Osteocyte (in vitro differentiated cells): ENCODE measurements around the gene TRMT10C. TPM values are rescaled to one million over a fixed set of nuclear protein-coding genes. Genes with fewer than 3 reads are reported as not detected.

Experiments
- DNase-seq: peaks from one replicate; pipeline ENCODE4 v3.0.0; 2021; ENCODE audit warnings: mixed read lengths; ENCODE audit not compliant: unreplicated experiment; ENCODE audit errors: extremely low spot score
- H3K27ac Mint-ChIP-seq: one replicate; pipeline ENCODE4 v1.8.0; 2021; ENCODE audit warnings: mild to moderate bottlenecking, mixed read lengths; ENCODE audit not compliant: unreplicated experiment
- H3K27me3 Mint-ChIP-seq: one replicate; pipeline ENCODE4 v1.8.0; 2021; ENCODE audit warnings: mixed read lengths; ENCODE audit not compliant: unreplicated experiment
- H3K36me3 Mint-ChIP-seq: one replicate; pipeline ENCODE4 v1.8.0; 2021; ENCODE audit warnings: mixed read lengths; ENCODE audit not compliant: unreplicated experiment
- H3K4me1 Mint-ChIP-seq: one replicate; pipeline ENCODE4 v1.8.0; 2021; ENCODE audit warnings: mixed read lengths; ENCODE audit not compliant: unreplicated experiment
- H3K4me3 Mint-ChIP-seq: one replicate; pipeline ENCODE4 v1.8.0; 2021; ENCODE audit warnings: mild to moderate bottlenecking, moderate library complexity, mixed read lengths; ENCODE audit not compliant: unreplicated experiment
- H3K9me3 Mint-ChIP-seq: one replicate; pipeline ENCODE4 v1.8.0; 2021; ENCODE audit warnings: mixed read lengths; ENCODE audit not compliant: unreplicated experiment
- long read RNA-seq: library from polyadenylated mRNA; unstranded; transcript quantifications from one replicate; pipeline ENCODE4 v2.0.0, GENCODE V29; 2021
- total RNA-seq: library from RNA; stranded (reverse); gene quantifications from 2 replicates; pipeline ENCODE4 v1.2.1, GENCODE V29; 2021
- TF ChIP-seq, protein P1 (sequence below): fragments of 200-600 bp; sonication (generic); IDR thresholded peaks from 2 replicates; pipeline ENCODE4 v1.5.0; 2021; ENCODE audit warnings: antibody characterized with exemption, mild to moderate bottlenecking, moderate library complexity

TRMT10C gene
- 18.2 and 19.7 TPM in 2 replicates for total RNA-seq
- long read RNA-seq, transcript TRMT10C-201 (2 exons, 1,819 nt), result major isoform, 55 of 55 reads
- long read RNA-seq, partial matches to known transcripts, result 0 of 55 reads
- long read RNA-seq, other reads (novel, unspliced or antisense), result 0 of 55 reads

DNA sequence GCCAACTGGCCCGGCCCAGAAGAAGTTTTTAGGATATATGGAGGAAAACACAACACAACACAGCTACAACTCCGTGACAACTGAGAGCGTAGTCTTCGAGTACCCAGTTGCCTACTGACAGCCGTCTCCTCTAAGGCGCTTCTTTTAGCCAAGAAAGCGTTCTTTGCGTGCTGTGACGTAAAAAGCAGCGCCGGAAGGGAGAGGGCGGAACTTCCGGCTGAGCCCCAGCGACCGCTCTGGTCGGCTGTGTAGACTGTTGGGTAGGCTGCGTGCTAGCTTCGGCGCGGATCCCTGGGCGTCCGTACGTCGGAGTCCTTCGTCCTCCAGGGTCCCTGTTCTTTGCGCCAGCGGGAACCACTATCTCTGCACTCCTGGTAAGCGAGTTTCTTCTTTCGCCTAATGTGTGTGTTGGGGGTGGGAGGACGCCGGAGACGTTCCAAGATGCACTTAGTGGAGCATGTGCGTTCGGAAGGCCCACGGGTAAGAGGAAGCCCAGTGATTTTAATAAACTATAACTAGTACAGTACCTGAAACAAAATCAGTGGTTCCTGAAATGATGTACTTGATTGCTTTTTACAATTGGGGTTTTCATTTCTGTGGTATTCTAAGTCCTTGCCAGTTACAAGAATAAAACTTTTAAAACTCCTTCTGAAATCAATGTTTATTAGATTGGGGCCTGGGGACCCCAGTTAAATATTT is at the start of gene TRMT10C:
TSS of gene TRMT10C (plus strand) at position 239 of the 699 bp plus-strand sequence. CDS start 2,914 bp downstream, outside the sequence.
- H3K36me3 Mint-ChIP-seq, result peaks cover 23% of the 10 kb centered on the region

DNA sequence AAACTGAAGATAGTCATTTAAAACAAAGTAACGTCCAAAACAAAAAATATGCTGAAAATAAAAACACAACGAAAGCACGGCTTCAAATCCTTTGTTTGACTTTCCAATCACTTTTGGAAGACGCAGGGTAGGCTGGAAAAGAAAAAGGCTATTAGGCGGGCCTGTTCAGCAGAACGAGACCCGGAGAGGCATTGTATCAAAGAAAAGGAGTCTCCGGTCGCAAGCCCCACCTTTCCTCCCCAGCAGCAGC is 49.3 kb upstream of the TRMT10C start:
- H3K27me3 Mint-ChIP-seq, result peaks cover 9% of the 10 kb centered on the region
- TF ChIP-seq, protein P1, sequence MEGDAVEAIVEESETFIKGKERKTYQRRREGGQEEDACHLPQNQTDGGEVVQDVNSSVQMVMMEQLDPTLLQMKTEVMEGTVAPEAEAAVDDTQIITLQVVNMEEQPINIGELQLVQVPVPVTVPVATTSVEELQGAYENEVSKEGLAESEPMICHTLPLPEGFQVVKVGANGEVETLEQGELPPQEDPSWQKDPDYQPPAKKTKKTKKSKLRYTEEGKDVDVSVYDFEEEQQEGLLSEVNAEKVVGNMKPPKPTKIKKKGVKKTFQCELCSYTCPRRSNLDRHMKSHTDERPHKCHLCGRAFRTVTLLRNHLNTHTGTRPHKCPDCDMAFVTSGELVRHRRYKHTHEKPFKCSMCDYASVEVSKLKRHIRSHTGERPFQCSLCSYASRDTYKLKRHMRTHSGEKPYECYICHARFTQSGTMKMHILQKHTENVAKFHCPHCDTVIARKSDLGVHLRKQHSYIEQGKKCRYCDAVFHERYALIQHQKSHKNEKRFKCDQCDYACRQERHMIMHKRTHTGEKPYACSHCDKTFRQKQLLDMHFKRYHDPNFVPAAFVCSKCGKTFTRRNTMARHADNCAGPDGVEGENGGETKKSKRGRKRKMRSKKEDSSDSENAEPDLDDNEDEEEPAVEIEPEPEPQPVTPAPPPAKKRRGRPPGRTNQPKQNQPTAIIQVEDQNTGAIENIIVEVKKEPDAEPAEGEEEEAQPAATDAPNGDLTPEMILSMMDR, result no peak
- H3K4me3 Mint-ChIP-seq, result peak overlapping the region; percentile 99
- H3K36me3 Mint-ChIP-seq, result peaks cover 7% of the 10 kb centered on the region
- H3K27ac Mint-ChIP-seq, result peak overlapping the region; percentile 99
- peaks cover 30% of the 10 kb centered on the region for H3K4me1 Mint-ChIP-seq
- DNase-seq, result no peak
- H3K9me3 Mint-ChIP-seq, result no peaks in the 10 kb centered on the region

More for the DNA sequence above, at the start of gene TRMT10C:
- Mint-ChIP-seq H3K9me3 (peaks cover 3% of the 10 kb centered on the region), H3K27ac (peak within 1 kb of the TSS; percentile 98), H3K4me3 (peak within 1 kb of the TSS; percentile 98), H3K4me1 (peaks cover 20% of the 10 kb centered on the region), H3K27me3 (peaks cover 6% of the 10 kb centered on the region)
- TF ChIP-seq, protein P1, result no peak
- DNase-seq, result peak; percentile 95

DNA sequence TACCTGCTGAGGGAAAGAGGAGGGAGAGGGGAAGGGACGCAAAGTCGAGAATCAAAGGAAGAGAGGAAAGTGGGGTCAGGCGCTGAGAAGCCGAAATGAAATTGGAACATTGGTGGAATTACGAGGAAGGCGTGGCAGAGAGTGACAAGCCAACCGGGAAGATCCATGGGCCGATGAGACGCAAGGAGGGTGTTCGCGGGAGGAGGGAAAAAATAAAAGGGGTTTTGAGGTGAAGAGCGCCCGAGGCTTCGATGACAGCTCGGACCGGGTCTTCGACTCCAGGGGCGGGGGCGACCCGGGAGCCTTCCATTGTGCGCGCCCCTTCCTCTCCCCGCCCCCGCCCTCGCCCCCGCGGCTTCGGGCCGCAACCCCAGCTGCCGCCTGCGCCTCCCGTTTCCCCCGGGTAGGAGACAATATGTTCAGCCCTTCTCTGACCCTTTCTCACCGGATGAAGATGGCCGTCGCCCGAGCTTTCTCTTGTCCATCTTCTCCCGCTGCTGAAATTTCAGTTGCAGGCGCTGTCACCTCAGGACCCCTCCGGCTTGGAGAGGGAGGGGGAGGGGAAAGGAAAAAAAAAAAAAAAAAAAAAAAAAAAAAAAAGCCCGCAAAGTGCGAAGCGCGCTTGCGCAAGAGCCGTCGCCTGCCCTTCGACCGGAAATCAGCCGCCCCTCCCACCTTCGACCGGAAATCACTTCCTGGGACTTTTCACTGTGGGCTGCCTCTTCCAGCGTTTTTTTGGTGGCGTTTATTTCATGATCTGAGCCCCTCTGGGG is 48.8 kb upstream of the TRMT10C start, which contains the start of gene SENP7:
TSS of gene SENP7 (minus strand) at position 567 of the 773 bp plus-strand sequence. CDS start at position 485, 82 bp downstream.
- no peaks in the 10 kb centered on the region for H3K9me3 Mint-ChIP-seq
- peaks cover 30% of the 10 kb centered on the region for H3K4me1 Mint-ChIP-seq
- peak within 1 kb of the TSS; percentile 99 for H3K27ac Mint-ChIP-seq
- DNase-seq, result peak; percentile 92
- peak within 1 kb of the TSS; percentile 99 for H3K4me3 Mint-ChIP-seq
- H3K36me3 Mint-ChIP-seq, result peaks cover 7% of the 10 kb centered on the region
- H3K27me3 Mint-ChIP-seq, result peaks cover 12% of the 10 kb centered on the region
- TF ChIP-seq, protein P1, result no peak

DNA sequence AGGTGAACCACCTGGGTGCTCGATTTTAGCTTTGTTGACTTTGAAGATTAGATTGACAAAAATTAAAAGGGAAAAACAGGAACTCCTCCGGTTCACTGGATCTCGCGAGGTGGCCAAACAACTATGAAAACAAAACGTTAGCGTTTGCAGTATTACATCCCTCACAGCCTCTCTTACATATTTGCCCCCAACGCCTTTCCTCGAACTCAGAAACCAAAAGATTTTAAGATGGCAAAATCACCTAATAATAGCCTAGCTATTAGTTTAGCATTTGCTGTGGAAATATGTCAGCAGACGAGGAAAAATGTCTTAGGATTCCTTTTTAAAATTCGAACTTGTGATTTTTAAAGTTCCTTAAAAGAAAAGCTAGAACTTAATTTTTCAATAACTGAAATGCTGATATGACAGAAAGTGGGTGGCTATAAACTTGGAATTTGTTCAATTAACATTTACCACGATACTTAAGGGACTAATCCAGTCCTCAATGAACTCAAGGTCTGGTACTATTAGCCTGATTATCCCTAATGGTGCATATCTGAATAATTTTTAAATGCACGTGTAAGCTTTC is 48.2 kb upstream of the TRMT10C start:
- TF ChIP-seq, protein P1, result no peak
- no peak for DNase-seq
- H3K36me3 Mint-ChIP-seq, result peaks cover 7% of the 10 kb centered on the region
- H3K9me3 Mint-ChIP-seq, result no peaks in the 10 kb centered on the region
- peak overlapping the region; percentile 99 for H3K4me3 Mint-ChIP-seq
- H3K27me3 Mint-ChIP-seq, result peaks cover 18% of the 10 kb centered on the region
- H3K4me1 Mint-ChIP-seq, result peaks cover 27% of the 10 kb centered on the region
- H3K27ac Mint-ChIP-seq, result peak overlapping the region; percentile 99
